ENCODE data around the gene NDUFAF5. TPM values are rescaled to one million over a fixed set of nuclear protein-coding genes. Genes with fewer than 3 reads are reported as not detected.

The NDUFAF5 gene
- total RNA-seq, 2 donors from 2014 or later = 31.8 to 33.0 TPM

DNA sequence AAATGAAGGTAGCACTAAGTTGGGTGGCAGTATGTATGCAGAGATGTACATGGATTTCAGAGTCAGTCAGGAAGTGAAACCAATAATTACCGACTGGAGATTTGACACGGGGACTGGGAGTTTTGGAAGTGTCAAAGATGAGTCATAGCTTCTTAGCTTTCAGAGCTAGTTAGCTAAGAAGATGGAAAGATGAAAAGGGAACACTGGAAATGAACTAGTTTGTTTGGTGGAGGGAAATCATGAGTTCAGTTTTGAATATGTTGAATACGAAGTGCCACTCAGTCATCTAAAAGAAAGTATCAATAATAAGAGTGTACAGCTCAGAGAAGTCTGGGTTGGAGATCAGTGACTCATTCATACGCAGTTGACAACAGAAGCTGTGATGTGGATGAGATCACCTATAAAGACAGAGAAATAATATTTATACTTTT is 7.6 kb upstream of the NDUFAF5 start:
- no peaks in the 10 kb centered on the region for H3K27me3 ChIP-seq
- intact Hi-C loops (cut with DNase I) = loop anchor here (10.0 kb wide), 2 partner anchors 132 to 852 kb away; no protein-coding TSS in a partner anchor
- DNase-seq = no peak
- peaks cover 7% of the 10 kb centered on the region for H3K36me3 ChIP-seq
- no peak overlapping the region for H3K9ac ChIP-seq (ENCODE audit: low read depth in 2 of 2, low read length in 2 of 2)
- no peaks in the 10 kb centered on the region for H3K9me3 ChIP-seq
- H3K4me3 ChIP-seq = no peak overlapping the region
- no peak overlapping the region for H3K27ac ChIP-seq
- TF ChIP-seq, protein P1, sequence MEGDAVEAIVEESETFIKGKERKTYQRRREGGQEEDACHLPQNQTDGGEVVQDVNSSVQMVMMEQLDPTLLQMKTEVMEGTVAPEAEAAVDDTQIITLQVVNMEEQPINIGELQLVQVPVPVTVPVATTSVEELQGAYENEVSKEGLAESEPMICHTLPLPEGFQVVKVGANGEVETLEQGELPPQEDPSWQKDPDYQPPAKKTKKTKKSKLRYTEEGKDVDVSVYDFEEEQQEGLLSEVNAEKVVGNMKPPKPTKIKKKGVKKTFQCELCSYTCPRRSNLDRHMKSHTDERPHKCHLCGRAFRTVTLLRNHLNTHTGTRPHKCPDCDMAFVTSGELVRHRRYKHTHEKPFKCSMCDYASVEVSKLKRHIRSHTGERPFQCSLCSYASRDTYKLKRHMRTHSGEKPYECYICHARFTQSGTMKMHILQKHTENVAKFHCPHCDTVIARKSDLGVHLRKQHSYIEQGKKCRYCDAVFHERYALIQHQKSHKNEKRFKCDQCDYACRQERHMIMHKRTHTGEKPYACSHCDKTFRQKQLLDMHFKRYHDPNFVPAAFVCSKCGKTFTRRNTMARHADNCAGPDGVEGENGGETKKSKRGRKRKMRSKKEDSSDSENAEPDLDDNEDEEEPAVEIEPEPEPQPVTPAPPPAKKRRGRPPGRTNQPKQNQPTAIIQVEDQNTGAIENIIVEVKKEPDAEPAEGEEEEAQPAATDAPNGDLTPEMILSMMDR (IDR thresholded peaks at IDR 0.05) = no peak
- H3K4me1 ChIP-seq = no peaks in the 10 kb centered on the region

DNA sequence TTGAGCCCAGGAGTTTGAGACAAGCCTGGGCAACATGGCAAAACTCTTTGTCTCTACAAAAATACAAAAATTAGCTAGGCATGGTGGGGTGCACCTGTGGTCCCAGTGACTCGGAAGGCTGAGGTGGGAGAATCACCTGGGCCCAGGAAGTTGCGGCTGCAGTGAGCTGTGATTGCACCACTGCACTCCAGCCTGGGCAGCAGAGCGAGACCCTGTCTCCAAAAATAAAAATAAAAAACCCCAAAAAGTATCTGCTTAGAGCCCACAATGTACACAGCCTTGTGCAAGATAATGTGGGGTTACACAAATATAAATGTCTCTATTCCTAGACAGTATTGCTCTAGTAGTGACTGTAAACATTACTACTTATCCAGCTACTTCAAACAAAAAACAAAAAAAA is 6.0 kb upstream of the NDUFAF5 start:
- intact Hi-C loops (cut with DNase I) = loop anchor here (10.0 kb wide), 2 partner anchors 134 to 854 kb away; no protein-coding TSS in a partner anchor
- Histone ChIP-seq H3K4me3 (no peak overlapping the region), H3K27me3 (no peaks in the 10 kb centered on the region), H3K36me3 (peaks cover 7% of the 10 kb centered on the region), H3K9ac (ENCODE audit: low read depth in 2 of 2, low read length in 2 of 2) (no peak overlapping the region), H3K27ac (no peak overlapping the region), H3K9me3 (no peaks in the 10 kb centered on the region), H3K4me1 (no peaks in the 10 kb centered on the region)
- no peak for DNase-seq
- TF ChIP-seq, protein P1 (IDR thresholded peaks at IDR 0.05) = no peak

GRCh38 chr20:13783528-13783927 is 1.3 kb upstream of the NDUFAF5 start:
- Histone ChIP-seq H3K9me3 (no peaks in the 10 kb centered on the region), H3K9ac (ENCODE audit: low read depth in 2 of 2, low read length in 2 of 2) (peak overlapping the region in 1 of 2 donors; percentile 26), H3K27ac (no peak overlapping the region), H3K4me1 (peaks cover 6% of the 10 kb centered on the region), H3K4me3 (no peak overlapping the region), H3K27me3 (no peaks in the 10 kb centered on the region), H3K36me3 (peaks cover 7% of the 10 kb centered on the region)
- DNase-seq = no peak
- TF ChIP-seq, protein P1 (IDR thresholded peaks at IDR 0.05) = no peak
- intact Hi-C loops (cut with DNase I) = no loop called here

DNA sequence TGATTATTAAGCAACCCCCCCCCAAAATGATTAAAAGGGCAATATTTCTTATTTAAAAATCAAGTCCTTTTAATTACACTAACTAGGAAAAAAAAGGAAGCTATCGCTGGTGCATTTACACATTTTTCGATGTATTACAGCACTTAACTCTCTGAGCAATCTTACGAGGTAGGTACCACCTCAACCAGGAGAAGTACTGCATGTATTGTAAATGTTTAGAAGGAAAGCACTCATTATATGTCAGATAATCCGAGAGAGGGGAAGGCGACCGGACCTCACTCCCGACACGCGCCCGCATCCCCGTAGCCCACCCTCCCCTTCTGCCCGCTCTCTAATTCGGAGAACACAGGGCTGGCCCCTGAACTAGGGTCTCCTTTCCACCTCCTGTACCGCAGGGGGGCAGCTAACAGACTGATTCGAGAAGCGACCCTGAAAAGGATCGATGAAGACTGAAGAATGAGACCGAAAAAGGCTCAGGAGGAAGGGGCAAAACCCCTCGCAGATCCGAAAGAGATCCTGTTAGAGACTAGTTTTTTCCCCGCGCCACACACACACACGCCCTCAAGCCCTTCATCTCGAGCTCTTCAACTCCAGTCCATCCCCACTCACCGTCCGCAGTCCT is 446 bp upstream of the NDUFAF5 start:
- H3K27me3 ChIP-seq = no peaks in the 10 kb centered on the region
- H3K27ac ChIP-seq = peak overlapping the region; percentile 90
- no peaks in the 10 kb centered on the region for H3K9me3 ChIP-seq
- TF ChIP-seq, protein P1 (IDR thresholded peaks at IDR 0.05) = no peak
- peak overlapping the region; percentile 77 for H3K4me3 ChIP-seq
- intact Hi-C loops (cut with DNase I) = no loop called here
- no peak for DNase-seq
- peaks cover 6% of the 10 kb centered on the region for H3K4me1 ChIP-seq
- peaks cover 7% of the 10 kb centered on the region for H3K36me3 ChIP-seq
- H3K9ac ChIP-seq (ENCODE audit: low read depth in 2 of 2, low read length in 2 of 2) = peak overlapping the region; percentile 84 to 87

DNA sequence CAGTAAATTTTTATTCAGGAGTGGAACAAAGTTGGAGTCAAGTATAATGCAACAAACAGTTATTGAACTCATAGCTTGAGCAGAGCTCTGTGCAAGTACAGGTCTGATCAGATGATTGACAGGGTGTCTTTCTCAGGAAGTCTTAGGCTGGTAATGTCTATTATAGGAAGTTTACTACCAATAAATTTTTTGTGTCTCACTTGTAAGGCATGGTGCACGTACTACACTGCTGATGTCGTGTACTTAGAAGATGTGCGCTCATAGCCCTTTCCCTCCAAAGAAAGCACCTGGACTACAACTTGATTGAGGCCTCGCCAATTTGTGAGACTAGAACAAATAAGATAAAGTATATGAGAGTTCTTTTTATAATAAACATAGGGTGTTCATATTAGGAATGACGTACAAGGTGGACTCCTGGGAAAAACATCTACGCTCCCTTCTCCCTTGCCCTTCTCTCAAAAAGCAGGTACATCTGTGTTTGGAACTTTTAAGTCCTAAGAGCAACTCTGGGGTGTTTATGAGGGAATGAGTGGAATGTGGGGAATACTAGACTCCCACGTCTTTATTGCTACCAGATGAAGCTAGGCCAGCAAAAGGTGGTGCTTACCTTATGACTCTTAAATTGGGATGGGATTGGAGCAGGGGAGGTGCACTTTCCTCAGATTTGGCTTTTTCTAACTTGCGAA is 1.5 kb downstream of the NDUFAF5 start:
- H3K4me3 ChIP-seq = peak overlapping the region; percentile 77
- DNase-seq = no peak

More for the DNA sequence above, 1.5 kb downstream of the NDUFAF5 start:
- Histone ChIP-seq H3K4me1 (peaks cover 6% of the 10 kb centered on the region), H3K9me3 (no peaks in the 10 kb centered on the region), H3K36me3 (peaks cover 15% of the 10 kb centered on the region), H3K27me3 (no peaks in the 10 kb centered on the region), H3K9ac (ENCODE audit: low read depth in 2 of 2, low read length in 2 of 2) (peak overlapping the region in 1 of 2 donors; percentile 59), H3K27ac (peak overlapping the region; percentile 90)
- intact Hi-C loops (cut with DNase I) = no loop called here
- TF ChIP-seq, protein P1 (IDR thresholded peaks at IDR 0.05) = no peak

Data from colonic mucosa (tissue), 4 donors.